Esophagus muscularis mucosa (tissue), 3 donors: ENCODE results near the gene RASGRF2.

ENCODE experiments used
- POLR2A ChIP-seq: fragments of 450-650 bp; IDR thresholded peaks from one replicate; pipeline ENCODE4 v1.6.1; 2017; ENCODE audit warnings: antibody characterized with exemption, moderate library complexity, mild to moderate bottlenecking, low read depth
- TF ChIP-seq, protein P1 (sequence below), 3 experiments: fragments of 200-600 bp in 2 of 3; fragments of 450-650 bp in 1 of 3; sonication (generic) in 2 of 3; IDR thresholded peaks; one replicate each; pipeline ENCODE4 v1.5.1; 2017 to 2019; ENCODE audit warnings: antibody characterized with exemption in 3 of 3, mild to moderate bottlenecking in 2 of 3, moderate library complexity in 1 of 3

- TF ChIP-seq, protein P1, sequence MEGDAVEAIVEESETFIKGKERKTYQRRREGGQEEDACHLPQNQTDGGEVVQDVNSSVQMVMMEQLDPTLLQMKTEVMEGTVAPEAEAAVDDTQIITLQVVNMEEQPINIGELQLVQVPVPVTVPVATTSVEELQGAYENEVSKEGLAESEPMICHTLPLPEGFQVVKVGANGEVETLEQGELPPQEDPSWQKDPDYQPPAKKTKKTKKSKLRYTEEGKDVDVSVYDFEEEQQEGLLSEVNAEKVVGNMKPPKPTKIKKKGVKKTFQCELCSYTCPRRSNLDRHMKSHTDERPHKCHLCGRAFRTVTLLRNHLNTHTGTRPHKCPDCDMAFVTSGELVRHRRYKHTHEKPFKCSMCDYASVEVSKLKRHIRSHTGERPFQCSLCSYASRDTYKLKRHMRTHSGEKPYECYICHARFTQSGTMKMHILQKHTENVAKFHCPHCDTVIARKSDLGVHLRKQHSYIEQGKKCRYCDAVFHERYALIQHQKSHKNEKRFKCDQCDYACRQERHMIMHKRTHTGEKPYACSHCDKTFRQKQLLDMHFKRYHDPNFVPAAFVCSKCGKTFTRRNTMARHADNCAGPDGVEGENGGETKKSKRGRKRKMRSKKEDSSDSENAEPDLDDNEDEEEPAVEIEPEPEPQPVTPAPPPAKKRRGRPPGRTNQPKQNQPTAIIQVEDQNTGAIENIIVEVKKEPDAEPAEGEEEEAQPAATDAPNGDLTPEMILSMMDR (IDR thresholded peaks at IDR 0.05): no peak
- TF ChIP-seq POLR2A: no peak
Measured at GRCh38 chr5:81167544-81167943, 207.4 kb downstream of the RASGRF2 start.
